ENCODE measurements around the gene NHLH1.

DNA sequence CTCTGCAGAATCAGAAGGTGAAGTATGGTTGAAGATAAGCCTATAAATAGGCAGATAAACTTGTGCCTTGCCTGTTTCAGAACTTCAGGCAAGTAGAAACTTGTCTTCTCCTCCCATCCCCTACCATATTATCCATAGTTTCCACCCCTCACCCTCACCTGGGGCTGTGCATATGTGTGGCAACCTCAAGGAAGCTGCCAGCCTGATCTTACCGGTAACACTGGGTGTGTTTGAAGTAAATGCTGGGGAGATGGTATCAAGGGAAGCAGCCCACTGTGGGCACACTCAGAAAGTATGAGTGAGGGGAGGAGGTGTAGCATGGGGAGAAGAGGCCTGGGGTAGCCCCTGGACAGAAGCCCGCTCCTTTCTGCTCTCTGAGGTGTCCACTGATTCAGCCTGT is 48.0 kb downstream of the NHLH1 start:
- TF ChIP-seq POLR2A (IDR thresholded peaks at IDR 0.05; ENCODE audit: low read depth, low read length) (no peak), TAF1 (IDR thresholded peaks at IDR 0.05; ENCODE audit: borderline replicate concordance, low read depth, low read length) (no peak)
